GM18511 (cell line): ENCODE measurements around the gene TRAF7.

ENCODE experiments used
- ATAC-seq: cut with Tn5 transposase; IDR thresholded peaks from one replicate; pipeline ENCODE4 v1.9.1; 2021; ENCODE audit warnings: mild to moderate bottlenecking, moderate library complexity; ENCODE audit not compliant: unreplicated experiment

The TRAF7 gene

DNA sequence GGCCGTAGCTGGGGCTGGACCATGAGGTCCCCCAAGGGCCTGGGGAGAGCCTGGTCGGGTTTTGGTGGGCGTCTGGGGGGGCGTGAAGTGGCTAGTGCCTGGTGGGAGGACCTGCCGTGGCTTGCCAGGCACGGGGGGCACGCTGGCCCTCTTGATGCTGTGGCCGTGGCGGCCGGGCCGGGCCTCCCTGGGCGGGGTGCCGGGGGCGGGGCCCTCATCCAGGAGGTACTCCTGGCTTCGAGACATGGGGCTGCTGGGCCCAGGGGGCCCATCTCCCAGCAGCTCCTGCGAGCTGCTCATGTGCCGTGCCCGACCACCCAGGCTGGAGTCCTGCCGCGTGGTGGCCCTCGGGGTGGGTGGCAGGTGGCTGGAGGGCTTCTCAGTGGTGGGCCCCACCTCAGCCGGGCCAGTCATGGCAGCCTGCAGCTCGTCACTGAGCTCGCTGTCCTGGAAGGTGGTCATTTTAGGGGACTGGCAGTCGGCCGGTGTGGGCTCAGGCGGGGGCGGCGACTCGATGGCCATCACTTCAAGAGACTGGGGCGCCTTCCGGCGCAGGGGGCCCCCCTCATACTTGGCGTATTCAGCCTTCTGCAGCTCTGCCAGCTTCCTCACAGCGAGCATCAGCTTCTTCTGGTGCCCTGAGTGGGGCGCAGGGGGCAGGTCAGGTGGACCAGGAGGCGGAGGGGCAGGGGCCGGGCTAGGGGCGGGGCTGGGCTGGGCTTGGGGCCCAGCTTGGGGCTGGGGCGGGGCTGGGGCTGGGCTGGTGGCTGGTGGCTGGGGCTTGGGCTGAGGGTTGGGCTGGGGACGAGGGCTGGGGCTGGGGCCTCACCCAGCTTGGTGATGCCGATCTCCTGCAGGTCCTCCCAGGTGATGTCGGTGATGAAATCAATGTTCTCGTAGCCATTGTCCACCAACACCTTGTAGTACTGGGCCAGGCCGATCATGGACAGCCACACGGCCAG, 25.7 kb downstream of the TRAF7 start:
- no peak for ATAC-seq

DNA sequence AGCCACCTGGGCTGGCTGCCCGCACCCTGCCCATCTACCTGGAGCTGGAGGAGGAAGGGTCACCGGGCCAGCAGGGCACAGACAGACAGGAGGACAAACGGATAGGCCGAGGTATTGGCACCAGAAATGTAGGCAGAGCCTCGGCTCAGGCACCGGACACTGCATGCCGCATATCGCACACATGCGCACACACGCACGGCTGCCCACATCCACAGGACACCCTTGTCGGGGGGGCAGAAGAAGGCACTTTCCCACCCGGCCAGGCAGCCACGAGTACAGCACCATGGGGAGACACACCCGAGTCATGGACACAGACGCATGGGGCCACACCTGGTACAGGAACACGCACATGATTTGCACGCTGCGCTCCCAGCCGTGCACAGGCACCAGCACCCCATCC, 26.4 kb downstream of the TRAF7 start:
- ATAC-seq, result no peak

- ATAC-seq, result no peak
Observed at GRCh38 chr16:2183671-2184070, 28.1 kb downstream of the TRAF7 start.

GRCh38 chr16:2184346-2184745, 28.8 kb downstream of the TRAF7 start:
- no peak for ATAC-seq

DNA sequence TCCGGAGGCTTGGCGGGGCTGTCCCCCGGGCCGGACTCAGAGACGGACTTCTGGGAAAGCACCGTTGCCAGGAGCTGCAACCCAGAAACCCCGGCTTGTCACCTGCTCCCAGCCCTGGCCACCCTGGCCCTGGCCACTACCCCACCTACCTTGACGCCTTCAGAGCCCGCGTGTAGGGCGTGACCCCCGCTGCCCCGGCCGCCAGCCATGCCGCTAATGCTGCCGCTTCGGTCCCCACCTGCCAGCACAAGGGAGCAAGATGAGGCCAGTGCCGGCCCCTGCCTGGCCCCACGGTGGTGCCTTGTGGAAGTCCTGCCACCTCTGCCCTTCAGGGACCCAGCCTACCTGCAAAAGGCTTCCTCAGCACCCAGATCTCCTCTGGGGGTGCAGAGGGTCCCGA, 29.4 kb downstream of the TRAF7 start:
- no peak for ATAC-seq

- no peak for ATAC-seq
Observed at GRCh38 chr16:2186064-2186463, 30.5 kb downstream of the TRAF7 start.

GRCh38 chr16:2186505-2186904, 30.9 kb downstream of the TRAF7 start:
- ATAC-seq, result no peak

DNA sequence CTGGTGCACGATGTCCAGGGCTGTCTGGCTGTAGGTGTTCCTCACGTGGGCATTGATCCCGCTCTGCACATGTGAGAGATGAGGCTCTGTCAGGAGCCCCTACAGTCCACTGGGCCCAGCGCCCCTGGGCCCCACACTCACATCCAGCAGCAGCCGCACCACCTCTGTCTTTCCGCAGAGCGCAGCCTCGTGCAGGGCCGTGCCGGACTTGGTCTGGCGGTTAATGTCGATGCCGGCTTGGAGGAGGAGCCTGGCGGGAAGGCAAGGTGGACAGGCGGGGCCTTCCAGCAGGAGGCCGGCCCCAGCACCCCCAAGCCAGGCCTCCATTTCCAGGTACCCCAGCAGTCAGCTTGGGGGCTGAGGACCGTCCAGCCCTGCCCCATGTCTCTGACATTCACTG, 31.6 kb downstream of the TRAF7 start:
- ATAC-seq, result no peak

GRCh38 chr16:2188395-2188794, 32.8 kb downstream of the TRAF7 start:
- ATAC-seq, result no peak

DNA sequence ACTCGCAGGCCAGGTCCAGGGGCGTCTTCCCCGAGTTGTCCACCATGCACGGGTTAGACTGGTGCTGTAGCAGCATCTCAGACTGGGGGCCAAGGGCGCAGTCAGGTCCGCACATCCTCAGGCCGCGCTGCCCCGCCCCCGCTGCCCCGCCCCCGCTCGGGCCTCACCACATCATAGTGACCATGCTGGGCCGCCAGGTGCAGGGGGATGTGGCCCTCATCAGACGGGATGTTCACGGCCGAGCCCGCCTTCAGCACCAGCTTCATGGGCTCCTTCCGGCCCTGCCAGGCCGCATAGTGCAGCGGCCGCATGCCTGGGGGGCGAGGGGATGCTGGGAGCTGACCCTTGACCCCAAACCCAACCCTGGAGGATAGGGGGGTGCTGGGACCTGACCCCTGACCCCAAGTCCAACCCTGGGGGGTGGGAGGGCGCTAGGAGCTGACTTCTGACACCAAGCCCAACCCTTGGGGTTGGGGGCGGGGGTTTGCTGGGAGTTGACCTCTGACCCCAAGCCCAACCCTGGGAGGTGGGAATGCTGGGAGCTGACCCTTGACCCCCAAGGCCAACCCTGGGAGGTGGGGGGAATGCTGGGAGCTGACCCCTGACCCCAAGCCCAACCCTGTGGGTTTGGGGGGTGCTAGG, 33.8 kb downstream of the TRAF7 start:
- no peak for ATAC-seq

- no peak for ATAC-seq
Observed at GRCh38 chr16:2190002-2190658, 34.5 kb downstream of the TRAF7 start.

DNA sequence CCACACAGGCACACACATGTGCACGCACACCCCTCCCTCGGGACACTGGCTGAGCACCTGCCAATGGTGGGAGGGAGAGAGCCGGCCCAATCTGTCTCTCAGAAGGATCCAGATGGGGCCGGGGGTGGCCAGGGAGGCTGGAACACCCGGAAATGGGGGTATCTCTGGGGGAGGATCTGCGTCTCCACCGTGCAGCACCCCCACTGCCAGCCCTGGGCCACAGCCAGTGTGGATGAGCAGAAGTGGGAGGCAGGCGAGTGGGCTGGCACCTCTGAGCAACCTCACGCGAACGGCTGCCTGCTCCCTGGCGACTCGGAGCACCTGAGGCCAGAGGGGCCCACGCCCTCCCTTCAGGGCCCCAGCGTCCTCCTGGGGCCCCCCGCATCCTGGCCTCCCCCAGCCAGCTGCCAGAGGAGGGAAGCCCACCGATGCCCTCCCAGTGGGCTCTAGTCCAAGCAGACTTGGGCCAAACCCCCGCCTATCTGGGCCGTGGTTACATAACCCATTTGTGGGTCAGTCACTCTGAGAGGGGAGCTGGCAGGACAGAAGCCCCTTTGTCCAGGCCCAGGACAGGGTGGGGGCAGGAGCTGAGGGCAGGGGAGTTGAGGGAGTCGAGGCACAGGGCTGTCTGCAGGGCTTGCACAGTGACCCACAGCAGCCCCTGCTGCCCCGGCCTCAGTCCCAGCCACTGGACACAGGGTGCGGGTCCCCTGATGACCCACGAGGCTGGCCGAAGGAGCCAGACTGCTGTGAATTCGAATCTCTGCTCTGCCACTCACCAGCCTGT, 35.3 kb downstream of the TRAF7 start:
- ATAC-seq, result no peak

- no peak for ATAC-seq
Observed at GRCh38 chr16:2191446-2191706, 35.8 kb downstream of the TRAF7 start.

GRCh38 chr16:2194166-2194834, 38.7 kb downstream of the TRAF7 start:
- ATAC-seq, result no peak

DNA sequence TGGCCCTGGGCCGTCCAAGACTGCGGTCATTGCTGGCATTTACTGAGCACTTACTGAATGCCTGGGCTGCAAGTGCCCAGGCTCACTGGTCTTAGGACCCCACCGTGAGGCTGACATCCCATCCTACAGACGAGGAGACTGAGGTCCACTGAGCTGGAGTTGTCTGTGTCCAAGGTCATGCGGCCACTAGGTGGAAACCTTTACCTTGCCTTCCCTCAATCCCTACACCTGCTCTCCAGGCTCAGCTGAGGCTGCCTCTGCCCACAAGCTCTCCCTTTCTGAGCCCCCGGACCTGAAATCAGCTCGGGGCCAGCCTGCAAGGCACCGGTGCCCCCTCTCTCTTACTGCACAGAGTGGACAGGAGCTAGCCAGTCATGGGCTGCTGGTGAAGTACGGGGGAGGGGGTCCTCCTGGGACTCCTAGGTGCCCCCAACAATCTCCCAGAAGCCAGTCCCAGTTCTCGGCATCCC, 39.3 kb downstream of the TRAF7 start:
- ATAC-seq, result no peak

GRCh38 chr16:2195322-2196161, 40.0 kb downstream of the TRAF7 start:
- ATAC-seq, result no peak

- no peak for ATAC-seq
Observed at GRCh38 chr16:2196162-2196980, 40.8 kb downstream of the TRAF7 start, which contains the start of gene CASKIN1. TSS of gene CASKIN1 (minus strand) at chr16:2196605. CDS start at chr16:2196432, 173 bp downstream.

- no peak for ATAC-seq
Observed at GRCh38 chr16:2196981-2197511, 41.5 kb downstream of the TRAF7 start.
